ENCODE measurements around the gene SYNPR. TPM values are rescaled to one million over a fixed set of nuclear protein-coding genes. Genes with fewer than 3 reads are reported as not detected.

Gene SYNPR
- total RNA-seq, 1 donor from 2014 or later = 0.27 TPM

- TF ChIP-seq CTCF (IDR thresholded peaks at IDR 0.05; ENCODE audit: insufficient read depth, low read depth, low read length) (no peak), EZH2 (IDR thresholded peaks at IDR 0.05; ENCODE audit: insufficient read depth, low read length) (no peak)
- FAIRE-seq (no peak), DNase-seq (ENCODE audit: low read depth) (no peak)
- Histone ChIP-seq H3K9ac (ENCODE audit: low read length) (no peak overlapping the region), H4K20me1 (ENCODE audit: insufficient read depth, low read length) (no peaks in the 10 kb centered on the region), H3K27ac (ENCODE audit: low read depth, low read length) (no peak overlapping the region), H3K4me1 (ENCODE audit: insufficient read depth, low read length) (no peaks in the 10 kb centered on the region), H3K27me3 (ENCODE audit: insufficient read depth, low read length) (no peaks in the 10 kb centered on the region), H3K36me3 (ENCODE audit: insufficient read depth, low read length) (no peaks in the 10 kb centered on the region), H3K4me3 (ENCODE audit: insufficient read depth, low read depth, low read length) (no peak overlapping the region), H3K4me2 (ENCODE audit: low read length) (no peak overlapping the region), H3K79me2 (ENCODE audit: insufficient read depth, low read length) (no peaks in the 10 kb centered on the region), H2AFZ (ENCODE audit: low read depth, low read length) (no peak overlapping the region), H3K9me3 (ENCODE audit: insufficient read depth, low read depth, low read length) (no peaks in the 10 kb centered on the region)
- no peak overlapping the region for H3K27ac Mint-ChIP-seq (ENCODE audit: unreplicated experiment)
- peaks cover 3% of the 10 kb centered on the region for H3K27me3 Mint-ChIP-seq (ENCODE audit: low read depth, unreplicated experiment)
- no peaks in the 10 kb centered on the region for H3K4me1 Mint-ChIP-seq (ENCODE audit: low read depth, unreplicated experiment)
- no peak overlapping the region for H3K4me3 Mint-ChIP-seq (ENCODE audit: unreplicated experiment)
- no peaks in the 10 kb centered on the region for H3K9me3 Mint-ChIP-seq (ENCODE audit: unreplicated experiment)
- no peaks in the 10 kb centered on the region for H3K36me3 Mint-ChIP-seq (ENCODE audit: low read depth, unreplicated experiment)
Measured at GRCh38 chr3:63565220-63565619, 287.1 kb downstream of the SYNPR start.

GRCh38 chr3:63571682-63572081 is 293.6 kb downstream of the SYNPR start:
- no peaks in the 10 kb centered on the region for H3K9me3 Mint-ChIP-seq (ENCODE audit: unreplicated experiment)
- H3K27ac Mint-ChIP-seq (ENCODE audit: unreplicated experiment) = no peak overlapping the region
- Histone ChIP-seq H3K9ac (ENCODE audit: low read length) (no peak overlapping the region), H2AFZ (ENCODE audit: low read depth, low read length) (no peak overlapping the region), H3K9me3 (ENCODE audit: insufficient read depth, low read depth, low read length) (no peaks in the 10 kb centered on the region), H3K36me3 (ENCODE audit: insufficient read depth, low read length) (no peaks in the 10 kb centered on the region), H3K4me3 (ENCODE audit: insufficient read depth, low read depth, low read length) (no peak overlapping the region), H3K79me2 (ENCODE audit: insufficient read depth, low read length) (no peaks in the 10 kb centered on the region), H3K27ac (ENCODE audit: low read depth, low read length) (no peak overlapping the region), H3K4me1 (ENCODE audit: insufficient read depth, low read length) (no peaks in the 10 kb centered on the region), H3K27me3 (ENCODE audit: insufficient read depth, low read length) (no peaks in the 10 kb centered on the region), H4K20me1 (ENCODE audit: insufficient read depth, low read length) (no peaks in the 10 kb centered on the region), H3K4me2 (ENCODE audit: low read length) (no peak overlapping the region)
- H3K4me3 Mint-ChIP-seq (ENCODE audit: unreplicated experiment) = no peak overlapping the region
- FAIRE-seq = no peak
- no peak for TF ChIP-seq CTCF (IDR thresholded peaks at IDR 0.05; ENCODE audit: insufficient read depth, low read depth, low read length)
- no peak for TF ChIP-seq EZH2 (IDR thresholded peaks at IDR 0.05; ENCODE audit: insufficient read depth, low read length)
- H3K4me1 Mint-ChIP-seq (ENCODE audit: low read depth, unreplicated experiment) = no peaks in the 10 kb centered on the region
- DNase-seq (ENCODE audit: low read depth) = no peak
- no peaks in the 10 kb centered on the region for H3K36me3 Mint-ChIP-seq (ENCODE audit: low read depth, unreplicated experiment)
- no peaks in the 10 kb centered on the region for H3K27me3 Mint-ChIP-seq (ENCODE audit: low read depth, unreplicated experiment)

GRCh38 chr3:63576846-63577245 is 298.7 kb downstream of the SYNPR start:
- H3K9me3 ChIP-seq (ENCODE audit: insufficient read depth, low read depth, low read length) = no peaks in the 10 kb centered on the region
- no peak overlapping the region for H3K27ac ChIP-seq (ENCODE audit: low read depth, low read length)
- Mint-ChIP-seq H3K4me3 (ENCODE audit: unreplicated experiment) (no peak overlapping the region), H3K27ac (ENCODE audit: unreplicated experiment) (no peak overlapping the region), H3K27me3 (ENCODE audit: low read depth, unreplicated experiment) (peaks cover 3% of the 10 kb centered on the region), H3K36me3 (ENCODE audit: low read depth, unreplicated experiment) (no peaks in the 10 kb centered on the region), H3K9me3 (ENCODE audit: unreplicated experiment) (peaks cover 2% of the 10 kb centered on the region), H3K4me1 (ENCODE audit: low read depth, unreplicated experiment) (no peaks in the 10 kb centered on the region)
- H2AFZ ChIP-seq (ENCODE audit: low read depth, low read length) = no peak overlapping the region
- FAIRE-seq = no peak
- TF ChIP-seq CTCF (IDR thresholded peaks at IDR 0.05; ENCODE audit: insufficient read depth, low read depth, low read length) (no peak), EZH2 (IDR thresholded peaks at IDR 0.05; ENCODE audit: insufficient read depth, low read length) (no peak)
- H3K79me2 ChIP-seq (ENCODE audit: insufficient read depth, low read length) = no peaks in the 10 kb centered on the region
- H3K4me1 ChIP-seq (ENCODE audit: insufficient read depth, low read length) = no peaks in the 10 kb centered on the region
- no peak overlapping the region for H3K9ac ChIP-seq (ENCODE audit: low read length)
- H4K20me1 ChIP-seq (ENCODE audit: insufficient read depth, low read length) = no peaks in the 10 kb centered on the region
- H3K36me3 ChIP-seq (ENCODE audit: insufficient read depth, low read length) = no peaks in the 10 kb centered on the region
- H3K4me3 ChIP-seq (ENCODE audit: insufficient read depth, low read depth, low read length) = no peak overlapping the region
- DNase-seq (ENCODE audit: low read depth) = no peak
- no peak overlapping the region for H3K4me2 ChIP-seq (ENCODE audit: low read length)
- no peaks in the 10 kb centered on the region for H3K27me3 ChIP-seq (ENCODE audit: insufficient read depth, low read length)
